H1 (cell line): Measurements from ENCODE around the gene PMP22. TPM values are rescaled to one million over a fixed set of nuclear protein-coding genes. Genes with fewer than 3 reads are reported as not detected.

Source experiments
- EP300 ChIP-seq, 2 experiments: IDR thresholded peaks; 1 replicate in 1 of 2; 2 replicates in 1 of 2; pipeline ENCODE4 v1.6.1; 2011 to 2012; ENCODE audit warnings: low read depth in 2 of 2, low read length in 2 of 2, mild to moderate bottlenecking in 2 of 2, borderline replicate concordance in 1 of 2, inconsistent platforms in 1 of 2, moderate library complexity in 1 of 2
- polyA plus RNA-seq, 7 experiments: library from polyadenylated mRNA; depleted of rRNA in 3 of 7; stranded (reverse) in 5 of 7; unstranded in 2 of 7; fragments of >200 nt in 5 of 7; fragments of 200-250 nt in 2 of 7; gene quantifications; 1 replicate in 5 of 7; 2 replicates in 1 of 7; 4 replicates in 1 of 7; pipeline versions ENCODE4 v1.2.1 to v1.2.3, GENCODE V29; 2011 to 2013; ENCODE audit warnings: missing spikeins in 2 of 7, mixed read lengths in 2 of 7
- total RNA-seq: library from RNA; stranded (reverse); fragmentation: NEBNext Ultra II Directional; extraction: Animal tissue kit (Norgen Biotek cat#: 25700); gene quantifications from 2 replicates; pipeline ENCODE4 v1.2.1, GENCODE V29; 2021
- TF ChIP-seq, protein P1 (sequence below): fragments of 300-600 bp; sonication (generic); IDR thresholded peaks from 2 replicates; pipeline ENCODE4 v1.7.1; 2012; ENCODE audit warnings: low read length, moderate library complexity, mild to moderate bottlenecking, inconsistent platforms; ENCODE audit not compliant: insufficient replicate concordance

Gene PMP22
- total and polyA plus RNA-seq, 2 of the 8 experiments (the other 6 are each of a cell fraction or from before 2014, with no cell fraction given): 0.84 to 4.9 TPM

DNA sequence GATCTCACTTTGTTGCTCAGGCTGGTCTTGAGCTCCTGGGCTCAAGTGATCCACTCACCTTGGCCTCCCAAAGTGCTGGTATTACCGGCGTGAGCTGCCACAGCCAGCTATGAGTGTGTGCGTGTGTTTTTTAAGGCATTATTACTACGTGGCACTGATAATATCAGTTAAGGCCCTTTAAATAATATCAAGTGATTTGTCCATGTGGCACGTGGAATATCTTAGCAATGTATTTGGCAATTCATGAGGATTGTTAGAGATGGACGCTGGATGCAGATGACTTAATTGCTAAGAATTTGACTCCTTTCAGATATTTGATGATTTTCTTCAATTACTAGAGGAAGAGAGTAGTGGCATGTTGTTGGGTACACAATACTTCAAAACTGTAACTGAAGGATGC is 25.5 kb upstream of the PMP22 start (continued):
- TF ChIP-seq, protein P1, sequence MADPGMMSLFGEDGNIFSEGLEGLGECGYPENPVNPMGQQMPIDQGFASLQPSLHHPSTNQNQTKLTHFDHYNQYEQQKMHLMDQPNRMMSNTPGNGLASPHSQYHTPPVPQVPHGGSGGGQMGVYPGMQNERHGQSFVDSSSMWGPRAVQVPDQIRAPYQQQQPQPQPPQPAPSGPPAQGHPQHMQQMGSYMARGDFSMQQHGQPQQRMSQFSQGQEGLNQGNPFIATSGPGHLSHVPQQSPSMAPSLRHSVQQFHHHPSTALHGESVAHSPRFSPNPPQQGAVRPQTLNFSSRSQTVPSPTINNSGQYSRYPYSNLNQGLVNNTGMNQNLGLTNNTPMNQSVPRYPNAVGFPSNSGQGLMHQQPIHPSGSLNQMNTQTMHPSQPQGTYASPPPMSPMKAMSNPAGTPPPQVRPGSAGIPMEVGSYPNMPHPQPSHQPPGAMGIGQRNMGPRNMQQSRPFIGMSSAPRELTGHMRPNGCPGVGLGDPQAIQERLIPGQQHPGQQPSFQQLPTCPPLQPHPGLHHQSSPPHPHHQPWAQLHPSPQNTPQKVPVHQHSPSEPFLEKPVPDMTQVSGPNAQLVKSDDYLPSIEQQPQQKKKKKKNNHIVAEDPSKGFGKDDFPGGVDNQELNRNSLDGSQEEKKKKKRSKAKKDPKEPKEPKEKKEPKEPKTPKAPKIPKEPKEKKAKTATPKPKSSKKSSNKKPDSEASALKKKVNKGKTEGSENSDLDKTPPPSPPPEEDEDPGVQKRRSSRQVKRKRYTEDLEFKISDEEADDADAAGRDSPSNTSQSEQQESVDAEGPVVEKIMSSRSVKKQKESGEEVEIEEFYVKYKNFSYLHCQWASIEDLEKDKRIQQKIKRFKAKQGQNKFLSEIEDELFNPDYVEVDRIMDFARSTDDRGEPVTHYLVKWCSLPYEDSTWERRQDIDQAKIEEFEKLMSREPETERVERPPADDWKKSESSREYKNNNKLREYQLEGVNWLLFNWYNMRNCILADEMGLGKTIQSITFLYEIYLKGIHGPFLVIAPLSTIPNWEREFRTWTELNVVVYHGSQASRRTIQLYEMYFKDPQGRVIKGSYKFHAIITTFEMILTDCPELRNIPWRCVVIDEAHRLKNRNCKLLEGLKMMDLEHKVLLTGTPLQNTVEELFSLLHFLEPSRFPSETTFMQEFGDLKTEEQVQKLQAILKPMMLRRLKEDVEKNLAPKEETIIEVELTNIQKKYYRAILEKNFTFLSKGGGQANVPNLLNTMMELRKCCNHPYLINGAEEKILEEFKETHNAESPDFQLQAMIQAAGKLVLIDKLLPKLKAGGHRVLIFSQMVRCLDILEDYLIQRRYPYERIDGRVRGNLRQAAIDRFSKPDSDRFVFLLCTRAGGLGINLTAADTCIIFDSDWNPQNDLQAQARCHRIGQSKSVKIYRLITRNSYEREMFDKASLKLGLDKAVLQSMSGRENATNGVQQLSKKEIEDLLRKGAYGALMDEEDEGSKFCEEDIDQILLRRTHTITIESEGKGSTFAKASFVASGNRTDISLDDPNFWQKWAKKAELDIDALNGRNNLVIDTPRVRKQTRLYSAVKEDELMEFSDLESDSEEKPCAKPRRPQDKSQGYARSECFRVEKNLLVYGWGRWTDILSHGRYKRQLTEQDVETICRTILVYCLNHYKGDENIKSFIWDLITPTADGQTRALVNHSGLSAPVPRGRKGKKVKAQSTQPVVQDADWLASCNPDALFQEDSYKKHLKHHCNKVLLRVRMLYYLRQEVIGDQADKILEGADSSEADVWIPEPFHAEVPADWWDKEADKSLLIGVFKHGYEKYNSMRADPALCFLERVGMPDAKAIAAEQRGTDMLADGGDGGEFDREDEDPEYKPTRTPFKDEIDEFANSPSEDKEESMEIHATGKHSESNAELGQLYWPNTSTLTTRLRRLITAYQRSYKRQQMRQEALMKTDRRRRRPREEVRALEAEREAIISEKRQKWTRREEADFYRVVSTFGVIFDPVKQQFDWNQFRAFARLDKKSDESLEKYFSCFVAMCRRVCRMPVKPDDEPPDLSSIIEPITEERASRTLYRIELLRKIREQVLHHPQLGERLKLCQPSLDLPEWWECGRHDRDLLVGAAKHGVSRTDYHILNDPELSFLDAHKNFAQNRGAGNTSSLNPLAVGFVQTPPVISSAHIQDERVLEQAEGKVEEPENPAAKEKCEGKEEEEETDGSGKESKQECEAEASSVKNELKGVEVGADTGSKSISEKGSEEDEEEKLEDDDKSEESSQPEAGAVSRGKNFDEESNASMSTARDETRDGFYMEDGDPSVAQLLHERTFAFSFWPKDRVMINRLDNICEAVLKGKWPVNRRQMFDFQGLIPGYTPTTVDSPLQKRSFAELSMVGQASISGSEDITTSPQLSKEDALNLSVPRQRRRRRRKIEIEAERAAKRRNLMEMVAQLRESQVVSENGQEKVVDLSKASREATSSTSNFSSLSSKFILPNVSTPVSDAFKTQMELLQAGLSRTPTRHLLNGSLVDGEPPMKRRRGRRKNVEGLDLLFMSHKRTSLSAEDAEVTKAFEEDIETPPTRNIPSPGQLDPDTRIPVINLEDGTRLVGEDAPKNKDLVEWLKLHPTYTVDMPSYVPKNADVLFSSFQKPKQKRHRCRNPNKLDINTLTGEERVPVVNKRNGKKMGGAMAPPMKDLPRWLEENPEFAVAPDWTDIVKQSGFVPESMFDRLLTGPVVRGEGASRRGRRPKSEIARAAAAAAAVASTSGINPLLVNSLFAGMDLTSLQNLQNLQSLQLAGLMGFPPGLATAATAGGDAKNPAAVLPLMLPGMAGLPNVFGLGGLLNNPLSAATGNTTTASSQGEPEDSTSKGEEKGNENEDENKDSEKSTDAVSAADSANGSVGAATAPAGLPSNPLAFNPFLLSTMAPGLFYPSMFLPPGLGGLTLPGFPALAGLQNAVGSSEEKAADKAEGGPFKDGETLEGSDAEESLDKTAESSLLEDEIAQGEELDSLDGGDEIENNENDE: no peak
- TF ChIP-seq EP300 (IDR thresholded peaks at IDR 0.05; ENCODE audit: borderline replicate concordance in 1 of 2, low read depth in 2 of 2, low read length in 2 of 2): no peak
